Measurements from ENCODE around the gene RPS6KA4.

The RPS6KA4 gene

GRCh38 chr11:64334764-64335735, 23.9 kb upstream of the RPS6KA4 start:
- Histone ChIP-seq H3K4me1 (no peaks in the 10 kb centered on the region), H3K36me3 (no peaks in the 10 kb centered on the region), H3K27me3 (no peaks in the 10 kb centered on the region), H3K4me3 (ENCODE audit: low read depth, low read length) (no peak overlapping the region), H3K9me3 (no peaks in the 10 kb centered on the region)
- TF ChIP-seq CTCF (IDR thresholded peaks at IDR 0.05; ENCODE audit: low read depth, low read length): no peak
- peak; percentile 71 for DNase-seq

- H3K4me3 ChIP-seq (ENCODE audit: low read depth, low read length): no peak overlapping the region
- no peak for DNase-seq
- no peaks in the 10 kb centered on the region for H3K9me3 ChIP-seq
- no peak for TF ChIP-seq CTCF (IDR thresholded peaks at IDR 0.05; ENCODE audit: low read depth, low read length)
- no peaks in the 10 kb centered on the region for H3K4me1 ChIP-seq
- H3K36me3 ChIP-seq: no peaks in the 10 kb centered on the region
- H3K27me3 ChIP-seq: no peaks in the 10 kb centered on the region
These were observed 21.3 kb upstream of the RPS6KA4 start for GRCh38 chr11:64337538-64338249.

GRCh38 chr11:64338716-64339115, 20.2 kb upstream of the RPS6KA4 start:
- no peak for TF ChIP-seq CTCF (IDR thresholded peaks at IDR 0.05; ENCODE audit: low read depth, low read length)
- Histone ChIP-seq H3K27me3 (no peaks in the 10 kb centered on the region), H3K4me3 (ENCODE audit: low read depth, low read length) (no peak overlapping the region), H3K4me1 (no peaks in the 10 kb centered on the region), H3K36me3 (no peaks in the 10 kb centered on the region), H3K9me3 (no peaks in the 10 kb centered on the region)
- DNase-seq: no peak

- H3K4me1 ChIP-seq: no peaks in the 10 kb centered on the region
- no peaks in the 10 kb centered on the region for H3K9me3 ChIP-seq
- no peak for TF ChIP-seq CTCF (IDR thresholded peaks at IDR 0.05; ENCODE audit: low read depth, low read length)
- no peaks in the 10 kb centered on the region for H3K27me3 ChIP-seq
- H3K36me3 ChIP-seq: no peaks in the 10 kb centered on the region
- no peak for DNase-seq
- H3K4me3 ChIP-seq (ENCODE audit: low read depth, low read length): no peak overlapping the region
These were observed 19.7 kb upstream of the RPS6KA4 start for GRCh38 chr11:64339286-64339685.

- Histone ChIP-seq H3K27me3 (no peaks in the 10 kb centered on the region), H3K36me3 (no peaks in the 10 kb centered on the region), H3K4me1 (no peaks in the 10 kb centered on the region), H3K9me3 (no peaks in the 10 kb centered on the region), H3K4me3 (ENCODE audit: low read depth, low read length) (no peak within 1 kb of the TSS)
- DNase-seq: no peak
- no peak for TF ChIP-seq CTCF (IDR thresholded peaks at IDR 0.05; ENCODE audit: low read depth, low read length)
These were observed 19.1 kb upstream of the RPS6KA4 start, which contains the start of gene CCDC88B for GRCh38 chr11:64339754-64340408. TSS of gene CCDC88B (plus strand) at chr11:64340204. CDS start at chr11:64340267, 63 bp downstream.
